KMS-11 (cell line): ENCODE data around the gene BRINP1.

Source experiments
- H2AFZ ChIP-seq: fragments of 200-600 bp; sonication (generic); 2 replicates; pipeline ENCODE4 v1.6.1; 2016; ENCODE audit warnings: antibody characterized with exemption, mixed run types, low read depth
- H3K27ac ChIP-seq: fragments of 200-600 bp; sonication (generic); 2 replicates; pipeline ENCODE4 v1.6.1; 2016; ENCODE audit warnings: mild to moderate bottlenecking, mixed run types
- H3K27me3 ChIP-seq: fragments of 200-600 bp; sonication (generic); 2 replicates; pipeline ENCODE4 v1.6.1; 2017; ENCODE audit warnings: mild to moderate bottlenecking, low read depth, mixed run types, moderate library complexity; ENCODE audit not compliant: insufficient read depth
- H3K36me3 ChIP-seq: fragments of 200-600 bp; sonication (generic); 2 replicates; pipeline ENCODE4 v1.6.1; 2017; ENCODE audit warnings: mild to moderate bottlenecking, mixed run types; ENCODE audit not compliant: insufficient read depth
- H3K4me1 ChIP-seq: fragments of 200-600 bp; sonication (generic); 2 replicates; pipeline ENCODE4 v1.6.1; 2016; ENCODE audit warnings: mild to moderate bottlenecking, low read depth, mixed run types; ENCODE audit not compliant: poor library complexity, severe bottlenecking
- H3K4me2 ChIP-seq: fragments of 200-600 bp; sonication (generic); 2 replicates; pipeline ENCODE4 v1.7.0; 2016; ENCODE audit warnings: mild to moderate bottlenecking, mixed run types
- H3K4me3 ChIP-seq: fragments of 200-600 bp; sonication (generic); IDR thresholded peaks from 2 replicates; pipeline ENCODE4 v1.6.1; 2017; ENCODE audit warnings: low read depth, low read length, mixed read lengths; ENCODE audit not compliant: insufficient read depth
- H3K79me2 ChIP-seq: fragments of 200-600 bp; sonication (generic); 2 replicates; pipeline ENCODE4 v1.6.1; 2016; ENCODE audit warnings: low read depth, mixed run types; ENCODE audit not compliant: insufficient read depth
- H3K9ac ChIP-seq: fragments of 200-600 bp; sonication (generic); 2 replicates; pipeline ENCODE4 v1.6.1; 2016; ENCODE audit warnings: mild to moderate bottlenecking, mixed run types
- H4K20me1 ChIP-seq: fragments of 200-600 bp; sonication (generic); 2 replicates; pipeline ENCODE4 v1.6.1; 2016; ENCODE audit warnings: mild to moderate bottlenecking, mixed run types; ENCODE audit not compliant: insufficient read depth
- CTCF ChIP-seq: fragments of 200-600 bp; sonication (generic); conservative IDR thresholded peaks from 2 replicates; pipeline ENCODE4 v1.6.1; 2017; ENCODE audit warnings: low read depth, mild to moderate bottlenecking, antibody characterized with exemption, low read length, moderate library complexity, mixed read lengths

Gene BRINP1

GRCh38 chr9:119360237-119360636 is 9.0 kb downstream of the BRINP1 start:
- Histone ChIP-seq H3K79me2 (no peaks in the 10 kb centered on the region), H3K27me3 (no peaks in the 10 kb centered on the region), H3K4me2 (no peak overlapping the region), H3K9ac (no peak overlapping the region), H3K27ac (no peak overlapping the region), H2AFZ (no peak overlapping the region), H3K4me1 (no peaks in the 10 kb centered on the region), H3K4me3 (no peak overlapping the region), H3K36me3 (no peaks in the 10 kb centered on the region), H4K20me1 (no peaks in the 10 kb centered on the region)
- no peak for TF ChIP-seq CTCF

- Histone ChIP-seq H3K4me1 (no peaks in the 10 kb centered on the region), H3K36me3 (no peaks in the 10 kb centered on the region), H3K27ac (no peak overlapping the region), H3K79me2 (no peaks in the 10 kb centered on the region), H3K9ac (no peak overlapping the region), H3K4me2 (no peak overlapping the region), H3K27me3 (no peaks in the 10 kb centered on the region), H4K20me1 (no peaks in the 10 kb centered on the region), H2AFZ (no peak overlapping the region), H3K4me3 (no peak overlapping the region)
- no peak for TF ChIP-seq CTCF
These were observed 11.7 kb downstream of the BRINP1 start for GRCh38 chr9:119357336-119358096.

- Histone ChIP-seq H3K4me2 (no peak overlapping the region), H3K36me3 (no peaks in the 10 kb centered on the region), H3K27ac (no peak overlapping the region), H4K20me1 (no peaks in the 10 kb centered on the region), H3K27me3 (no peaks in the 10 kb centered on the region), H3K4me3 (no peak overlapping the region), H3K9ac (no peak overlapping the region), H3K79me2 (no peaks in the 10 kb centered on the region), H2AFZ (no peak overlapping the region), H3K4me1 (no peaks in the 10 kb centered on the region)
- no peak for TF ChIP-seq CTCF
These were observed 19.8 kb downstream of the BRINP1 start for GRCh38 chr9:119349351-119349825.

- no peak for TF ChIP-seq CTCF
- Histone ChIP-seq H3K4me2 (no peak overlapping the region), H3K27me3 (no peaks in the 10 kb centered on the region), H3K4me1 (no peaks in the 10 kb centered on the region), H3K4me3 (no peak overlapping the region), H3K79me2 (no peaks in the 10 kb centered on the region), H2AFZ (no peak overlapping the region), H3K9ac (no peak overlapping the region), H4K20me1 (no peaks in the 10 kb centered on the region), H3K36me3 (no peaks in the 10 kb centered on the region), H3K27ac (no peak overlapping the region)
These were observed 25.9 kb downstream of the BRINP1 start for GRCh38 chr9:119343059-119343990.
